GM18498 (cell line): ENCODE results near the gene OSBP2.

Experiments
- ATAC-seq: cut with Tn5 transposase; IDR thresholded peaks from one replicate; pipeline ENCODE4 v1.9.1; 2021; ENCODE audit warnings: mild to moderate bottlenecking, moderate library complexity; ENCODE audit not compliant: unreplicated experiment

OSBP2 gene

GRCh38 chr22:30830907-30831306 is 136.2 kb downstream of the OSBP2 start:
- no peak for ATAC-seq

DNA sequence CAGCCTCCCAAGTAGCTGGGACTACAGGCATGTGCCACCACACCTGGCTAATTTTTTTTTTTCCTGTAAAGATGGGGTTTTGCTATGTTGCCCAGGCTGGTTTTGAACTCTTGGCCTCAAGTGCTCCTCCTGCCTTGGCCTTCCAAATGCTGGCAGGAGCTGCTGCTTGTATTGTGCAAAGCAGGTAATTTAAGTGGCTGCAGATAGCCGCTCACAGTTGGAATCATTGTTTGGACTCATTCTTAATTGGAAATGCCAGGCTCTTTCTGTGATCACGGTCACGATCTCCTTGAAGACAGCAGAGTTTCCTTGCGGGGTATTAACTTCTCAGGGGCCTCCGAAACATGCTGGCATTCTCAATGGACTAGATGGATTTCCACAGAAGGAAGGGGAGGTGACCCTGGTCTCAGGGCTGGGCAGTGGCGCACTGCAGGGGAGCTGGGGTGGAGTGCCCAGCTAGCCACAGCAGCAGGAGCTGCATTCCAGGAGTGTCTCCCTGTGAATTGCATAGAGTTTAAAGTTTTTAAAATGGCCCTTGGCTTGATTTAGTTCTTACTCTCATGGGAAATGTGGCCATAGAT is 137.8 kb downstream of the OSBP2 start:
- no peak for ATAC-seq

DNA sequence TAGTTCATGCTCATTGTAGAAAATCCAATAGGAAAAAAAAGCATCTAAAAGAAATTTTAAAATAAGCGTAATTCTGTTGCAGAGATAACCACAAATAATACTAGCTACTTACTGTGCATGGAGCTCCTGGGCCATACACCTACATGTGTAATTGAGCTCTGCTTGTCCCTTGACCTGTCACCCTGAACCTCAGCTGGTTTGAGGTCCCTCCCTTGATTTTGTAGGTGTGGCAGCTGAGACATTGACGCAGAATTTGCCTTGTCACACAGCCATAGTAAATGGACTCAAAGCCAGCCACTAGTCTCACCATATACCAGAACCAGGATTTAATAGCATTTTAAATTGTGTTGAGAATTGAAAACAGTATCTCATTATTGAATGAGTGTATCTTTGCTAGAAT is 138.6 kb downstream of the OSBP2 start:
- ATAC-seq = no peak

DNA sequence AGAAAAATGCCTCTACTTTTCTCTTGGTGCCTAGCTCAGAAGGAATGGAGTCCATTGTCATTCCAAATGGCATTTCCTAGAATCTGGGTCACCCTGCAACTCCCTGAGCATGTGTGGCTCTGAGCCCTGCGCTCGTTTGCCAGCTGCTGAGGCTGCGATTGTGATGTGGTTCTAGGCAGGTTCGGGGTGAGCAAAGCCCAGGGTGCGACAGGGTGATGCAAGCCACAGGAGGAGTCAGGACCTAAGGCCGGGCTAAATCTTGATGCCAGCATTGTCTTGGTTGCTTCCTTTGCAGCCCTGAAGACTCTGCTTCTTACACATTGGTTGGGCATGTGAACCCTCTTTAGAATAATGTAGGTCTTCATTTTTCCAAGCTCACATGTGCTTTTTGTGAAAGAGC is 142.9 kb downstream of the OSBP2 start:
- ATAC-seq = no peak

DNA sequence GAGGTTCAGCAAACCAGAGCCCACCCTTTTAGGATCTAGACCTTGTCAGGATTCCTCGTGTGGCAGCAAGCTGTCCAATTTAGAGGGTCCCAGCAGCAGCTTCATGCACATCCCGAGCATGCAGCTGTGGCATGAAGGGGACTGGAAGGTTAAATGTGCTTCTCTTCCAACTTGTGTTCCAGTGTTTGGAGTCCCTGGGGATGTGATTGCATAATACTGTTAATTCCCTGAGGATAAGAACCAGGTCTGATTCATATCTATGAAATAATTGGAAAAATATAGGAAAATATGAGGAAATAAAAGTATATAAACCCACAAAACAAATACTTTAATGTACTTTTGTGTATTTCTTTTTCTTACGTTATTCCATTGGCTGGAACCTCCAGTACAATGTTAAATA is 143.4 kb downstream of the OSBP2 start:
- ATAC-seq = no peak

DNA sequence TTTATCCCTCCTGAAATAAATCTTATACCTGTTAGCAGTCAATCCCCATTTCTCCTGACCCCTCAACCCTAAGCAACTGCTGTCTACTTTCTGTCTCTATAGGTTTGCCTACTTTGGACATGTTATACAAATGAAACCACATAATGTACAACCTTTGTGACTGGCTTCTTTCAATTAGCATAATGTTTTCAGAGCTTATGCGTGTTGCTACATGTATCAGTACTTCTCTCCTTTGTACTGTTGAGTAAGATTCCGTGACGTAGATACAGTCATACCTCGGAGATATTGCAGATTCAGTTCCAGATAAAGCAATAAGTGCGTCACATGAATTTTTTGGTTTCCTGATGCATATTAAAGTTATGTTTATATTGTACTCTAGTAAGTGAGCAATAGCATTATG is 146.6 kb downstream of the OSBP2 start:
- ATAC-seq = no peak

- no peak for ATAC-seq
These were observed 148.6 kb downstream of the OSBP2 start for GRCh38 chr22:30843245-30843644.

GRCh38 chr22:30847583-30847982 is 152.9 kb downstream of the OSBP2 start:
- ATAC-seq = no peak

DNA sequence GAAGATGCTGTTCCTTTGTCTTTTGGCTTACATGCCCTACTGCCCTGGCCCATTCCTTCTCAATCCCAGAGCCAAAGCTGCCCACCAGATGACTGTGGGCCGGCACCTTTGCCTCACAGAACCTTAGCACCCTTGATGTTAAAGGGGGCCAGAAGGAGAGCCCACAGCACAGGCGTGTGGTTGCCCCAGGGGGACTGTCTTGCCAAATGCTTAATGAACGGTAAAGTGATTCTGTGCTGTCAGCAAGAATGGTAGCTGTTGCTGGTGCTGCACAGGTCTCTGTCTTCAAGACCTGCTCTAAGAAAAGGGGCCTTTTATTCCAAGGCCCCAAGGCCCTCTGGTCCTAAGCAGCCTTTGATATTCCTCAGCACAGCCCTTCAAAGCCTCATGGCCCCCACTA is 160.6 kb downstream of the OSBP2 start:
- ATAC-seq = no peak

DNA sequence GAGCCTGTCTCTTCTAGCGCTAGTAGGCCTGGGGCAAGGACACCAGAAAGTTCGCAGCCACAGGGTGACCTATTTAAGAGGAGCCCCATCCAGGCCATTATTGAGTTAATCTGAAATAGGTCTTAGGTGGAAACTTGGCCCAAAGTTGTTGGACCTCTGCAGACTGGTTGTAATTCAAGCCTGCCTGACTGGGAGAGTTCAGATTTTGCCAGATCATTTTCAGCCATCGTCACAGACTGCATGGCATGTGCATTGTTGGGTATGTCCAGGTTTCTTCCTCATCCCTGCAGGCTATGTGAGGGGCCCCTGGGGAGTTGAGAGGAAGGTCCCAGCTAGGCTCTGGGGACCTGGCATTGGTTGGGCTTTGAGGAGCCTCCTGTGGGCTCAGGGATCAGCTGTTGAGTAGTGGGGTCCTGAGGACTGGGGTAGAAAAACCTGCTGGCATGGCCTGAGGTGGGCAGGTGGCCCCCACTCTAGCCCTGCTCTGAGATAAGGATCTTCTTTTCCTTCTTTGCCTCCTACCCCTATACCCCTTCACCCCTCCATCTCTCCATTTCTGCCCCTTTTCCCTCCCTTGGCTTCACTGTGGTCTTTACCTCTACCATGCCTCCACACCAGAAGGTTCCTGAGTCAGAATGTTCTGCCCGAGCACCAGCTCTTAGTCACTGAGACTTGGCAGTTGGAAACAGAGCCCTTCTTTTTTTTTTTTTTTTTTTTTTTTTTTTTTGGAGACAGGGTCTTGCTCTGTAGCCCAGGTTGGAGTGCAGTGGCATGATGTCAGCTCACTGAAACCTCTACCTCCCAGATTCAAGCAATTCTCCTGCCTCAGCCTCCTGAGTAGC is 161.2 kb downstream of the OSBP2 start:
- ATAC-seq = no peak

DNA sequence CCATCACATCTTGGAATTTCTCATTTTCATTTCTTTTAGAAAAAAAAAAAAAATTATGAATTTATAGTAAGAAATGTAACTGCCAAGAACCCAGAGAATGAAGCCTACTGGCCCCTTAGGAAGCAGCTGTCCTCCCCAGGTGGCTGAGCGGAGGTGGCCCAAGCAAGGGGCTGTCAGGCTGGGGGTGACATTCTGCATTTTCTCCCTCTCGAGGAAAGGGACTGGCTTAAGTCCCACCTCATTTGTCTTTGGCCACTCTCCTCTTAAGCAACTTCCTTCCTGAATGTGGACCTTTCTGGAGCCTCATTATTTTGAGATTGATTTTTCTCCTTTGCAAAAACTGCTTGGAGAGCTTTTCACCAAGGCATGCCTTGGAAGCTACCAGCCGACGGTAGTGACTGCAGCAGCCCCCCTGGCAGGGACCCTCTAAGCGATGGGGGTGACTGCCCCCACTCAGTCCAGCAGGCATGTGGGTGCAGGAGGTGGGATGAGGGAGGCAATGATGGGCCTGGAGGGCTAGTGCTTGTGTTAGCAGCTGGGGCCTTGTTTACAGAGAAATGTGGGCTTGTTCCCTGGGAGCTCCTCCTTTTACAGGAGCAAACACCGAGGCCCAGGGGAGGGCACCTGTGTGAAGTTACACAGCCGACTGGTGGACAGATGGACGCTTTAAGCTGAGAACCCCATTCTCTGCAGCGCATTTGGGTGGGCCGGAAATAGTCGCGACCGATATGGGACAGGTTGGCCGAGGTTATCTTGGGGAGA is 162.2 kb downstream of the OSBP2 start:
- no peak for ATAC-seq

DNA sequence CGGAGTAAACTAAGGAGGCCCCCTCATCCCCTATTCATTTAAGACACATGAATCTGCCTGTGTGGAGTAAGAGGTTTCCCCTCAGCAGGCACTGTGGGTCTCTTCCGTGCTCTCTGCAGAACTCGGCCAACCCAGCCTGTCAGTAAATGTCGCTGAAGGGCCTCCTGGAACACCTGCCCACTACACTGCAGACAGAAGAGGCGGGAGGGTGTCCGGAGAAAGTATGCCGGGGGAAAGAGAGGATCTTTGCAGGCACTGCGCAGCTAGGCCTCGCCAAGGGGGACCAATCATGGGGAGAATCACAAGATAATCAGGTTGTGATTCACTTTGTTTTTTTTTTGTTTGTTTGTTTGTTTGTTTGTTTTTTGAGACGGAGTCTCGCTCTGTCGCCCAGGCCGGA is 163.1 kb downstream of the OSBP2 start:
- no peak for ATAC-seq

- ATAC-seq = no peak
These were observed 164.5 kb downstream of the OSBP2 start for GRCh38 chr22:30858976-30859713.

DNA sequence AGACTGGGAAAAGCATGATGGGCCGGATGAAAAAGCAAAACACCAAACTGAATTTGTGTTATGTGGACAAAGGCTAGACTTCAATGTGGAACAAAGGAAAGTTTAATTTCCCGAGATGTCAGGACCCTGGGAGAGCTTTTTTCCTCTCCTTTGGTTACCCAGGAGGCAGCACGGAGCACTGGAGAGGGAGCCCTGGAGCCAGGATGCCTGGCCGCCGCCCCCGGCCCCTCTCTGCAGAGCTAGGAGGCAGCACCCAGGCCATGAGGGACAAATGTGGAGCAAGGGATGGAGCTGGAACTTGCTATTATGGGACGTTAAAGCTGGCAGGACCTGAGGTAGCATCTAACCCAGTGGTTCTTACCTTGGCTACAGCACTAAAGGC is 165.0 kb downstream of the OSBP2 start:
- ATAC-seq = no peak

- ATAC-seq = no peak
These were observed 165.8 kb downstream of the OSBP2 start for GRCh38 chr22:30860176-30861105.

DNA sequence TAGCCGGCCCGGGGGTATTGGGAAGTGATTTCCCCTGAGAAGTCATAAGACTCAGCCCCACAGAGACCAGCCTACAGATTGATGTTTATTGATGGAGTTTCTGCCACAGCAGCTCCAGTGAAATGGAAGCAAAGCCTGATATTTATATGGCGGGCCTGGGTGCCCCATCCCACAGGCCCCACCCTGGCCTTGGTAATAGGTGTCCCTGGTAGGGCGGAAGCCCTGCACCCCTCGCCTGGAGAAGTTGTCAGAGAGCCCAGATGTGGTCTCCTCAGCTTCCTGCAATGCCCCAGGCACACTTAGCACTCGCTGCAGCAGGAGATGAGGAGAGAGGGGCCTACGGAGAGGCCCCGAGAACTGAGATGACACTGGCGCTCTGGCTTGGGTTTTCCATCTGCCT is 166.5 kb downstream of the OSBP2 start:
- ATAC-seq = no peak

- ATAC-seq = no peak
These were observed 167.2 kb downstream of the OSBP2 start for GRCh38 chr22:30861688-30862552.

- no peak for ATAC-seq
These were observed 168.6 kb downstream of the OSBP2 start for GRCh38 chr22:30863081-30863833.
